HEK293 (cell line): ENCODE data around the gene DOLK.

Experiments used
- CTCF ChIA-PET: fragments of 350-600 bp; formaldehyde crosslinking; extraction: SDS; loops from one replicate; lab custom pipeline; 2021; ENCODE audit warnings: antibody characterized with exemption; lab: Yijun Ruan, JAX
- POLR2A ChIA-PET: fragments of 300-600 bp; formaldehyde crosslinking; extraction: SDS; loops from one replicate; lab custom pipeline; 2020; ENCODE audit warnings: antibody characterized with exemption, inconsistent platforms; lab: Yijun Ruan, JAX
- H3K27ac ChIP-seq: fragments of 200-500 bp; sonication (Bioruptor generic); 2 replicates; pipeline ENCODE4 v1.5.1; 2014; ENCODE audit warnings: low read depth, low read length, control low read depth, inconsistent platforms; ENCODE audit errors: extremely low read depth
- H3K36me3 ChIP-seq, 2 experiments: fragments of 200-500 bp in 1 of 2; sonication (Bioruptor generic) in 1 of 2; 1 replicate in 1 of 2; 2 replicates in 1 of 2; pipeline ENCODE4 v1.5.1; 2014 to 2017; ENCODE audit warnings: inconsistent platforms in 2 of 2, low read length in 2 of 2; ENCODE audit not compliant: control insufficient read depth in 2 of 2, insufficient read depth in 1 of 2
- H3K4me1 ChIP-seq: fragments of 200-500 bp; sonication (Bioruptor generic); 2 replicates; pipeline ENCODE4 v1.5.1; 2014; ENCODE audit warnings: mild to moderate bottlenecking, low read length, inconsistent platforms; ENCODE audit not compliant: control insufficient read depth, insufficient read depth
- H3K4me3 ChIP-seq: 2 replicates; pipeline ENCODE4 v1.5.1; 2011; ENCODE audit warnings: low read depth, mild to moderate bottlenecking, control low read depth, low read length, moderate library complexity
- H3K9me3 ChIP-seq: fragments of 200-500 bp; sonication (Bioruptor generic); 2 replicates; pipeline ENCODE4 v1.5.1; 2014; ENCODE audit warnings: low read depth, low read length, inconsistent platforms; ENCODE audit not compliant: control insufficient read depth, insufficient read depth
- GLIS2 ChIP-seq: fragments of 450-650 bp; formaldehyde crosslinking; IDR thresholded peaks from 2 replicates; pipeline ENCODE4 v1.5.1; 2016; ENCODE audit warnings: missing biosample characterization, missing genetic modification characterization
- IKZF3 ChIP-seq: fragments of 450-650 bp; IDR thresholded peaks from 2 replicates; pipeline ENCODE4 v1.5.0; 2018; ENCODE audit warnings: missing biosample characterization, mild to moderate bottlenecking, missing genetic modification characterization, moderate library complexity
- KLF16 ChIP-seq: fragments of 450-650 bp; formaldehyde crosslinking; IDR thresholded peaks from 2 replicates; pipeline ENCODE4 v1.5.1; 2017; ENCODE audit warnings: missing biosample characterization, missing genetic modification characterization
- MZF1 ChIP-seq: fragments of 450-650 bp; formaldehyde crosslinking; IDR thresholded peaks from 2 replicates; pipeline ENCODE4 v1.5.1; 2017; ENCODE audit warnings: missing biosample characterization, missing genetic modification characterization, borderline replicate concordance
- SCRT1 ChIP-seq: fragments of 450-650 bp; formaldehyde crosslinking; IDR thresholded peaks from 2 replicates; pipeline ENCODE4 v1.5.1; 2016; ENCODE audit warnings: missing biosample characterization, missing genetic modification characterization, borderline replicate concordance
- ZBTB48 ChIP-seq: fragments of 450-650 bp; formaldehyde crosslinking; IDR thresholded peaks from 2 replicates; pipeline ENCODE4 v1.5.1; 2016; ENCODE audit warnings: missing biosample characterization, missing genetic modification characterization
- ZFP69B ChIP-seq: fragments of 450-650 bp; formaldehyde crosslinking; IDR thresholded peaks from 2 replicates; pipeline ENCODE4 v1.5.1; 2016; ENCODE audit warnings: missing biosample characterization, missing genetic modification characterization
- ZNF121 ChIP-seq: fragments of 450-650 bp; formaldehyde crosslinking; IDR thresholded peaks from 2 replicates; pipeline ENCODE4 v1.5.1; 2016; ENCODE audit warnings: missing biosample characterization, missing genetic modification characterization
- ZNF169 ChIP-seq: fragments of 450-650 bp; formaldehyde crosslinking; IDR thresholded peaks from 2 replicates; pipeline ENCODE4 v1.5.1; 2016; ENCODE audit warnings: missing biosample characterization, missing genetic modification characterization
- ZNF248 ChIP-seq: fragments of 450-650 bp; formaldehyde crosslinking; IDR thresholded peaks from 2 replicates; pipeline ENCODE4 v1.5.1; 2017; ENCODE audit warnings: missing biosample characterization, missing genetic modification characterization
- ZNF341 ChIP-seq: fragments of 450-650 bp; formaldehyde crosslinking; IDR thresholded peaks from 2 replicates; pipeline ENCODE4; 2016; ENCODE audit warnings: low read depth, missing biosample characterization, missing genetic modification characterization
- ZNF391 ChIP-seq: fragments of 450-650 bp; formaldehyde crosslinking; IDR thresholded peaks from 2 replicates; pipeline ENCODE4 v1.5.1; 2016; ENCODE audit warnings: low read depth, missing biosample characterization, missing genetic modification characterization, borderline replicate concordance
- ZNF558 ChIP-seq: fragments of 450-650 bp; formaldehyde crosslinking; IDR thresholded peaks from 2 replicates; pipeline ENCODE4 v1.5.1; 2016; ENCODE audit warnings: missing biosample characterization, missing genetic modification characterization
- ZNF560 ChIP-seq: fragments of 450-650 bp; formaldehyde crosslinking; IDR thresholded peaks from 2 replicates; pipeline ENCODE4 v1.5.1; 2017; ENCODE audit warnings: missing biosample characterization, missing genetic modification characterization, borderline replicate concordance
- ZNF776 ChIP-seq: fragments of 450-650 bp; formaldehyde crosslinking; IDR thresholded peaks from 2 replicates; pipeline ENCODE4 v1.5.0; 2017; ENCODE audit warnings: missing biosample characterization, missing genetic modification characterization, borderline replicate concordance
- TF ChIP-seq, protein P1 (sequence below): fragments of 450-650 bp; formaldehyde crosslinking; IDR thresholded peaks from 2 replicates; pipeline ENCODE4 v1.5.1; 2016; ENCODE audit warnings: missing biosample characterization, missing genetic modification characterization
- TF ChIP-seq, protein P2 (sequence below): fragments of 450-650 bp; formaldehyde crosslinking; IDR thresholded peaks from 2 replicates; pipeline ENCODE4 v1.5.1; 2017; ENCODE audit warnings: missing biosample characterization, missing genetic modification characterization
- TF ChIP-seq, protein P3 (sequence below): fragments of 450-650 bp; formaldehyde crosslinking; IDR thresholded peaks from 2 replicates; pipeline ENCODE4 v1.5.1; 2016; ENCODE audit warnings: missing biosample characterization, missing genetic modification characterization
- TF ChIP-seq, protein P4 (sequence below): fragments of 450-650 bp; formaldehyde crosslinking; IDR thresholded peaks from 2 replicates; pipeline ENCODE4 v1.5.1; 2016; ENCODE audit warnings: missing biosample characterization, missing genetic modification characterization

The DOLK gene

DNA sequence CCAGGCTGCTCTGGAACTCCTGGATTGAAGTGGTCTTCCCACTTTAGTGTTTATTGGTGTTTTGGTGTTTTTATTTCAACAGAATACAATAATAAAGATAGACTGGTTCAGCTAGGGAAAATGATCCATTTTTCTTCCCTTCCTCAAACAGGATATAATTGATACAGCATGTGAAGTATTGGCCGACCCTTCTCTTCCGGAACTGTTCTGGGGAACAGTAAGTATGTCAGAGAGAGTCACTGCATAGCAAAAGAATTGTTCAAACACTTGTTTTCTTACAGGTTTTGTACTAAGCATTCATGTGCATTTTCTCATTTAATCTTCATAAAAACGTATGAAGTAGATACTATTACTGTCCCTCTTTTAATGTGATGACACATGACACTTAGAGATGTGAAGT is 31.7 kb upstream of the DOLK start:
- ChIA-PET CTCF (interaction anchor here (2.4 kb wide), 1 partner anchor 28 kb away, joined by 7 read pairs; no protein-coding TSS in a partner anchor), POLR2A (no interaction called here)
- no peaks in the 10 kb centered on the region for H3K9me3 ChIP-seq
- H3K27ac ChIP-seq = no peak overlapping the region
- peaks cover 61 to 83% of the 10 kb centered on the region in 2 experiments for H3K36me3 ChIP-seq
- H3K4me3 ChIP-seq = no peak overlapping the region
- no peaks in the 10 kb centered on the region for H3K4me1 ChIP-seq
- TF ChIP-seq, protein P1, sequence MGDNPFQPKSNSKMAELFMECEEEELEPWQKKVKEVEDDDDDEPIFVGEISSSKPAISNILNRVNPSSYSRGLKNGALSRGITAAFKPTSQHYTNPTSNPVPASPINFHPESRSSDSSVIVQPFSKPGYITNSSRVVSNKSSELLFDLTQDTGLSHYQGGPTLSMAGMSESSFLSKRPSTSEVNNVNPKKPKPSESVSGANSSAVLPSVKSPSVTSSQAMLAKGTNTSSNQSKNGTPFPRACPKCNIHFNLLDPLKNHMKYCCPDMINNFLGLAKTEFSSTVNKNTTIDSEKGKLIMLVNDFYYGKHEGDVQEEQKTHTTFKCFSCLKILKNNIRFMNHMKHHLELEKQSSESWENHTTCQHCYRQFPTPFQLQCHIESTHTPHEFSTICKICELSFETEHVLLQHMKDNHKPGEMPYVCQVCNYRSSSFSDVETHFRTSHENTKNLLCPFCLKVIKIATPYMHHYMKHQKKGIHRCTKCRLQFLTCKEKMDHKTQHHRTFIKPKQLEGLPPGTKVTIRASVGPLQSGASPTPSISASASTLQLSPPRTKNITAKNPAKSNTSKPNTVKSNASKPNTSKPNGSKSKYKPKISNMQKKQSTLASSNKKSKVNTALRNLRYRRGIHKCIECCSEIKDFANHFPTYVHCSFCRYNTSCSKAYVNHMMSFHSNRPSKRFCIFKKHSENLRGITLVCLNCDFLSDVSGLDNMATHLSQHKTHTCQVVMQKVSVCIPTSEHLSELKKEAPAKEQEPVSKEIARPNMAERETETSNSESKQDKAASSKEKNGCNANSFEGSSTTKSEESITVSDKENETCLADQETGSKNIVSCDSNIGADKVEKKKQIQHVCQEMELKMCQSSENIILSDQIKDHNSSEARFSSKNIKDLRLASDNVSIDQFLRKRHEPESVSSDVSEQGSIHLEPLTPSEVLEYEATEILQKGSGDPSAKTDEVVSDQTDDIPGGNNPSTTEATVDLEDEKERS (tag by site-specific recombination) = no peak
- TF ChIP-seq ZFP69B = no peak
- TF ChIP-seq, protein P2, sequence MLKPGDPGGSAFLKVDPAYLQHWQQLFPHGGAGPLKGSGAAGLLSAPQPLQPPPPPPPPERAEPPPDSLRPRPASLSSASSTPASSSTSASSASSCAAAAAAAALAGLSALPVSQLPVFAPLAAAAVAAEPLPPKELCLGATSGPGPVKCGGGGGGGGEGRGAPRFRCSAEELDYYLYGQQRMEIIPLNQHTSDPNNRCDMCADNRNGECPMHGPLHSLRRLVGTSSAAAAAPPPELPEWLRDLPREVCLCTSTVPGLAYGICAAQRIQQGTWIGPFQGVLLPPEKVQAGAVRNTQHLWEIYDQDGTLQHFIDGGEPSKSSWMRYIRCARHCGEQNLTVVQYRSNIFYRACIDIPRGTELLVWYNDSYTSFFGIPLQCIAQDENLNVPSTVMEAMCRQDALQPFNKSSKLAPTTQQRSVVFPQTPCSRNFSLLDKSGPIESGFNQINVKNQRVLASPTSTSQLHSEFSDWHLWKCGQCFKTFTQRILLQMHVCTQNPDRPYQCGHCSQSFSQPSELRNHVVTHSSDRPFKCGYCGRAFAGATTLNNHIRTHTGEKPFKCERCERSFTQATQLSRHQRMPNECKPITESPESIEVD (tag by site-specific recombination) = no peak
- TF ChIP-seq ZNF776 = no peak
- TF ChIP-seq MZF1 (tag by site-specific recombination) = no peak
- TF ChIP-seq ZNF560 = no peak
- no peak for TF ChIP-seq ZNF169
- no peak for TF ChIP-seq ZNF121 (tag by site-specific recombination)
- no peak for TF ChIP-seq SCRT1
- no peak for TF ChIP-seq ZBTB48 (tag by site-specific recombination)
- no peak for TF ChIP-seq GLIS2
- TF ChIP-seq KLF16 (tag by site-specific recombination) = no peak
- no peak for TF ChIP-seq ZNF391 (tag by site-specific recombination)
- TF ChIP-seq ZNF248 (tag by site-specific recombination) = no peak
- TF ChIP-seq, protein P3, sequence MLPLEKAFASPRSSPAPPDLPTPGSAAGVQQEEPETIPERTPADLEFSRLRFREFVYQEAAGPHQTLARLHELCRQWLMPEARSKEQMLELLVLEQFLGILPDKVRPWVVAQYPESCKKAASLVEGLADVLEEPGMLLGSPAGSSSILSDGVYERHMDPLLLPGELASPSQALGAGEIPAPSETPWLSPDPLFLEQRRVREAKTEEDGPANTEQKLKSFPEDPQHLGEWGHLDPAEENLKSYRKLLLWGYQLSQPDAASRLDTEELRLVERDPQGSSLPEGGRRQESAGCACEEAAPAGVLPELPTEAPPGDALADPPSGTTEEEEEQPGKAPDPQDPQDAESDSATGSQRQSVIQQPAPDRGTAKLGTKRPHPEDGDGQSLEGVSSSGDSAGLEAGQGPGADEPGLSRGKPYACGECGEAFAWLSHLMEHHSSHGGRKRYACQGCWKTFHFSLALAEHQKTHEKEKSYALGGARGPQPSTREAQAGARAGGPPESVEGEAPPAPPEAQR (tag by site-specific recombination) = no peak

DNA sequence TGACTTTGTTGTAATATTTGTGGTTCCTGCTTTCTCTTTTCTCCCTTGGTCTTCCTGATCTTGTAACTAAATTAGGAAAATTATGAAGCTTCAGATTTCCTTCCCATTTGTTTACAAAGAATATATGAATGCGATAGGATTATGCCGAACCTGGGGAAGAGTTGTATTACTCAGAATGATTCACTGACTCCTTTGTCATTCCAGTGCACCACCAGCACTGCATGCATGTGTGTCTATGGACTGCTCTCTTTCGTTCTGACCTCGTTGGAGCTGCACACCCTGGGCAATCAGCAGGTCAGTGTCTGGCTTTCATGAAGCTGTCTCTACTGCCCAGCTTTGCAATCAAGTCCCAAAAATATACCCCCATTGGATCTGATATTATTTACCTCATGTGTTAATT is 25.6 kb upstream of the DOLK start:
- no peak overlapping the region for H3K4me3 ChIP-seq
- no peaks in the 10 kb centered on the region for H3K9me3 ChIP-seq
- H3K36me3 ChIP-seq = peaks cover 57 to 92% of the 10 kb centered on the region in 2 experiments; a peak in 2 of 3 replicates
- CTCF ChIA-PET = interaction anchor here (0.7 to 1.0 kb wide), 3 partner anchors 9 to 124 kb away, joined by 3 to 4 read pairs (median 4); no protein-coding TSS in a partner anchor
- POLR2A ChIA-PET = no interaction called here
- H3K4me1 ChIP-seq = no peaks in the 10 kb centered on the region
- no peak overlapping the region for H3K27ac ChIP-seq
- TF ChIP-seq, protein P4, sequence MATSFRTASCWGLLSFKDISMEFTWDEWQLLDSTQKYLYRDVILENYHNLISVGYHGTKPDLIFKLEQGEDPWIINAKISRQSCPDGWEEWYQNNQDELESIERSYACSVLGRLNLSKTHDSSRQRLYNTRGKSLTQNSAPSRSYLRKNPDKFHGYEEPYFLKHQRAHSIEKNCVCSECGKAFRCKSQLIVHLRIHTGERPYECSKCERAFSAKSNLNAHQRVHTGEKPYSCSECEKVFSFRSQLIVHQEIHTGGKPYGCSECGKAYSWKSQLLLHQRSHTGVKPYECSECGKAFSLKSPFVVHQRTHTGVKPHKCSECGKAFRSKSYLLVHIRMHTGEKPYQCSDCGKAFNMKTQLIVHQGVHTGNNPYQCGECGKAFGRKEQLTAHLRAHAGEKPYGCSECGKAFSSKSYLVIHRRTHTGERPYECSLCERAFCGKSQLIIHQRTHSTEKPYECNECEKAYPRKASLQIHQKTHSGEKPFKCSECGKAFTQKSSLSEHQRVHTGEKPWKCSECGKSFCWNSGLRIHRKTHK = no peak
- no peak for TF ChIP-seq IKZF3 (tag by site-specific recombination)
- TF ChIP-seq ZNF558 (tag by site-specific recombination) = no peak
- no peak for TF ChIP-seq ZNF560
- no peak for TF ChIP-seq ZNF341 (tag by site-specific recombination)
